Activated T-helper 9 cell treated with anti-CD3 and anti-CD28 coated beads, Interleukin-2, amount 50 U/mL, for 16 hours (primary cell): ENCODE measurements around the gene TUBB6.

Source experiments
- DNase-seq: peaks from one replicate; pipeline ENCODE4 v3.0.0-alpha.2; 2020; ENCODE audit warnings: low read depth

TUBB6 gene

DNA sequence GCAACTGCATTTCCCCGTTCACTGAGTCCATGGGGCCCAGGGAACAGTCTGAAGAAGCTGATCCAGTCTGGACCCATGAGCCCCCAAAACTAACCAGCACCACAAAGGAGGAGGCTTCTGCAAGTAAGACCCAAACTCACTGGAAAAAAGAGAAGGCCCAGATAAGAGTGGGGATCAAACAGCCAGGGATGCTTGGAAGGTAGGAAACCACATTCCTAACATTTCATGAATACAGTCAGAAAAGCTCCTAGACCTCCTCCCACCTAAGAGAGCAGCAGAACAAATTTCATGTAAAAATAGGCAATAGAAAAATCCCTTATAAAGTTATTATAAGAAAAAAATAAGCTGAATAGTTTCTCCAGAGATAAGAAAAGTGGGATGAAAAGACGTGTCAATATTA lies 30.3 kb downstream of the TUBB6 start:
- DNase-seq: no peak

DNA sequence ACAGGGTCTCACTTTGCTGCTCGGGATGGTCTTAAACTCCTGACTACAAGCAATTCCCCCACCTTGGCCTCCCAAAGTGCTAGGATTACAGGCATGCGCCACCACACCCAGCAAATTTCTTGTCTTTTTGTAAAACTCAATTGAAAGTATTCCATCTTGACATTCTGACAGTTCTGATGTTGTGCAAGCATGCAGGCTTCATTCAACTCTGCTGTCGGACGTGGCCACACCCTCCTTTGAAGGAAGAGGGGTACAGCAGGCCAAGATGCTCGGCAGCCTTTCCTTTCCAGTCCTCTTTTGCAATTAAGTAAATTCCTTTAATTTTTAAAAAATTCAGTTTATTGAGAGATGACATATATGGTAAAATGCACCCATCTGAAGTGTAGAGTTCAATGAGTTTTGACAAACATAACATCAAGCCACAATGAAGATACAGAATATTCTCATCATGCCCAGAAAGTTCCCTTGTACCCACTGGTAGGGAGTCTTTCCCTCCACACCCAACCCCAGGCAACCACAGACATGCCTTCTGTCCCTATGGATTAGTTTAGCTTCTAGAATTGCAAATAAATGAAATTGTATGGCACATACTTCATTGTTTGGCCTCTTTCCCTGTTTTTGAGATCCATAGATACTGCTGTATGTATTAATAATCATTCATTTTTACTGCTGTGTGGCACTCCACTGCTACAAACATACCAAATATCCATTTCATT lies 33.1 kb downstream of the TUBB6 start:
- DNase-seq: no peak

DNA sequence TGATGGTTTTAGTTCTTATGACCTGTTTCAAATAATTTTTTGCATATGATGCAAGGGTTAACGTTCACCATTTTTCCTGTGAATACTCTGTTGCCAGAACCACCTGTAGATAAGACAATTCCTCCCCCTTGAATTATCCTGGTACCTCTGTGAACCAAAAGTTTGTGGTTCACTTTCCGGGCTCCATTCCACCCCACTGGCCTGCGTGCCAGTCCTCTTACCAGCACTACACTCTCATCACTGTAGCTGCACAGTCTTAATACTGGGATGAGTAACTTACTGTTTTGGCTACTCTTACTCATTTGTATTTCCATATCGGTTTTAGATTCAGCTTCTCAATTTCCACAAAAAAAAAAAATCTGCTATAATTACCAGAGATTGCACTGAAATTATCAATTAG lies 34.6 kb downstream of the TUBB6 start:
- DNase-seq: no peak

DNA sequence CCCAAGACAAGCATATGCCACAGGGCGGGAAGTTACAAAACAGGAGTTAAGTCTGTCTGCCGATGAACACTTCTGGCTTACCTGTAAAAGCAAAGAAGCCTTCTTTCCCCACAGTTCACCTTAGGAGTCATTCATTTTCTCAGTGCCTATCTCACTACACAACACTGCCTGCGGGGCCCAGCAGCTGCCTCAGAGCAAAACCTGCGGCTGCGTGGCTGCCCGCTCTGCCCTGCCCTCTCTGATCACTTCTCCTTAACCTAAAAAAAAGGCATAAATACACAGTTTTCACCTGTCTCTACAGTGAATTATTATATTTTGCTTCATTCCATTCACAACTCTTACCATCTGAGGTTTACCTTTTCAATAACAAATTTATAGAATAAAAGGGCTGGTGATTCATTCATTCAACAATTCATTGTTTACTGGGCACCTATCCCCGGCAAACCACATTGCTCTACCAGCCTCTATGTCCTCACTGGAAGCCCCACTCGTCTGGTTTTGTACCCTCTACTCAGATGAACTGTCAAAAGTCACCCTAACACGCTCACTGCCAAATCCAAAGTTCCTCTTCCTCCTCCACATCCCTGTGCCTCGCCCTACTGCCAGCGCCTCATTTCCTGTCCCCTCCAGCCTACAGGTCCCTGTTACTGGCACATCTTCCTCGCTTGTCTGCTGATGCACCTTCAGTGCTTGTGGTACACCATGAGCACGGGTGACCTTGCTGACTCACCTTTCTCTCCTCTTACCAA lies 37.6 kb downstream of the TUBB6 start:
- no peak for DNase-seq

DNA sequence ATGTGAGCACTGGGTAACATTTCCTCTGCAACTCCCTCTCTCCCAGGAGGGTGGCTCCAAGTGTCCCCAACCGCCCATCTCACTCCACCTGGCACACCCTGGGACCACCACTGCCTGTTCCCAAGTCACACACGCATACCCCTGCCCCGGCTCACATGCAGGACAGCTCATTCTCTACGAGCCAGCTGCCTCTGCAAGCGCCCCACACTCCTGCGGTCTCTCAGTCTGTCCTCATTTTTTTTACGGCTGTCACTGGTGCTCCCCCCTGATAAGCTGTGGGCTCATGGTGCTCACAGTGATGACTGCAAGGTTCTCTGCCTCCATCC lies 38.2 kb downstream of the TUBB6 start:
- no peak for DNase-seq

DNA sequence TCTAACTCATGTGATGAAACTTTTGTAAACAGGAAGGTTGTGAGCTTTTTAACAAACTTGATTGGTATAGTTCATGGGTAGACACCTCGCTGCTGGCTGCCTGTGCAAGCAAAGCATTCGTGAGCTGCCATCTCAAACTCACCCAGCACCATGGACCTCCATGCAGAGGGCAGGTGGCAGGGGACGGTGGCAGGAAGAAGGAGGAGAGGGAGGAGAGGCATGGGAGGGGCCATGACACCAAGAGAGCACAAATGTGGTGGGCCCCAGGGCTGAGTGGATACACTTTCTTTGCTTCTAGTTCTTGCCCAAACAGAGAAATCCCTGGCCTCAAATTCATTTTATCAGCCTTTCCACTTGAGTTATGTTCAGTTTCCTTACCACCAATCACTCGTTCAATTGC lies 39.9 kb downstream of the TUBB6 start:
- DNase-seq: no peak

DNA sequence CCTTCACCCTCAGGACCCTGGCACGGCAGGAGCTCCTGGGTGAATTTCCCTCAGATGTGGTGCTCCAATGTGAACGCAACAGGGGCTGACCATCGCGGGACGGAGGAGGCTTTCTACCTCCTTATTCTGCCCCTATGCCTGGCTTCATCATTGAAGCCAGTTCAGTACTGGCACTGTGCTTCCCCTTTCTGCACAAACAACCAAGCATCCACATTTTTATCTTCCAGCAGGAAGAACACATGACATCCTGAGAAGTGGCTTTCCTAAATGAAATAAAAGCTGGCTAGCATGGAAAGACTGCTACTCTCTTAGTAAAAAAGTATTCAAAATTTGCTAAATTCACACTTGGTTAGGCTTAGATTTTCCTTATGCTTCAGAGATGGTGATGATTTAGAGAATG lies 44.1 kb downstream of the TUBB6 start:
- DNase-seq: no peak

DNA sequence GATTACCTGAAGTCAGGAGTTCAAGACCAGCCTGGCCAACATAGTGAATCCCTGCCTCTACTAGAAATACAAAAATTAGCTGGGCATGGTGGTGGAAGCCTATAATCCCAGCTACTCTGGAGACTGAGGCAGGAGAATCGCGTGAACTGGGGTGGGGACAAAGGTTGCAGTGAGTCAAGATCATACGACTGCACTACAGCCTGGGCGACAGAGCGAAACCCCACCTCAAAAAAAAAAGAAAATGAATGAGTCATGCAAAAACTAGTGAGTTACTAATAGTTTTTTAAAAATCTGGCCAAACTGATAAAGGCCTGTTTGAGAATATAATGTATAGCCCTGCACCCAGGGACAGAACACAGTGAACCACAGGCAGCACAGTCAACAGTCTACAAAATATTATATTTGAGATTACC lies 51.5 kb downstream of the TUBB6 start:
- no peak for DNase-seq

DNA sequence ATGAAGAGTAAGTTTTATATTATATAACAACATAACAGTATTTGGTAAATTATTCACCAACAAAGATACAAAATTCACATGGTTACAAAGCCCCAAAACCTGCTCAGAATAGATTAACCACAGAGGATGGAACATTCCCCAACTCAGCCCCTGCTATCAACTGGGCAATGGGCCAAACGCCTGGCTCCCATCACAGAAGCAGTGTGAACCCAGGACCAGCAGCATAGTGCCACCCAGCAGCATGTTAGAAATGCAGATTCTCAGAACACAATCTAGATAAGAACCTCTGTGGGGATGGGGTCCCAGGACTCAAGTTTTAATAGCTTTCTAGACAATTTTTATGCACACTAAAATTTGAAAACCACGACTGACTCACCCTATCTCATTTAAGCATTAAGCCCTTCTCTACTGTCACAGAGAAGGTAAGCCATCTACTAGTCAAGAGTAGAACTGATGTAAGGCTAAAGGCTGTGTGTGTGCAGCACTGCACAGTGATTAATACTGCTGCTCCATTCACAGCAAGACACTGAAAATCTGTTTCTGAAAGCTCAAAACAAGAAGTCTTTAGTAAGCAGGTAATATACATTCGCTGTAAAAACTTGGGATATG lies 53.8 kb downstream of the TUBB6 start:
- no peak for DNase-seq

DNA sequence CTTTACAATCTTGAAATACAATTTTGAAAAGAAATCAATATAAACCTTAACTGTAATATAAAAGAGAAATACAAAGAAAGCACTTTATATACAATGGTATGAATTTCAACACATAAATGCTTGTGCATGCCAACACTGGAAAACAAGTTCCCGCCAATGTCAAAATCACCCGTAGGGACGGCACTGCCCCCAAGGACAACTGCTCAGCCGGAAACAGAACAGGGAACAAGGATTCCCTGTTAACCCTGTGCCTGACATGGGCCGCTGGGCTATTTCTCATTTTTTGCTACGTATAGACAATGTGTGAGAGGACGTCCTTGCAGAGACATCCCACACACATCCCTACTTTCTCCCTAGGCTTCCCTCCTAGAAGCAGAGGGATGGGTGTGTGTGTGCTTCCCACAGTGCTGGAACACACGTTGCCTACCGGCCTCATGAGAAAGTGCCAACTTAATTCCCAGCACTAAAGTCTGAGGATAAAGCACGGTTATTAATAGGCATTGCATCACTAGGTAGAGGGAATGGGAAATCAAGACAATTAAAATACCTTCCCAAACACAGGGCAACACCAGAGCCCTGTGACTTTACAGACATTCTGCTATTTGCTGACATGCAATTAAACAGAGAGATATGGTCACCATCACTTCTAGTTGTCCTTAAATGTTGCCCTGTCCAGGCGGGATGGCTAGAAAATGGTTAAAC lies 54.6 kb downstream of the TUBB6 start:
- DNase-seq: no peak

DNA sequence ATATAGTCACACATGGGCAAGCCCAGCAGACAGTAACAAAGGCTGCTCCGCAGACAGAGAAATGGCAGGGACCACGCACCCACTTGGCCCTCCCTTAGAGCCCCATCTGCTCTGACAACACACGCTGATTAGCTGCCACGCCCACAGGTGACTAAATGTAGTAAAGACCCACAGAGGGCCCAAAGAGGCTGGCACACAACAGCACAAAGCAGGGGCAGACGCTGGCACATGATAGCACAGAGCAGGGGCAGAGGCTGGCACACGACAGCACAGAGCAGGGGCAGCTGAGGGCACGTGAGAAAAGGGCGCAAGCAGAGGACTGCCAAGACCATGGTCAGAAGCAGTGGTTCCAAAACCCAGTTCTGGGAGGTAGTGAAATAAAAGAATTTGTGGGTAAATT lies 58.3 kb downstream of the TUBB6 start:
- no peak for DNase-seq

DNA sequence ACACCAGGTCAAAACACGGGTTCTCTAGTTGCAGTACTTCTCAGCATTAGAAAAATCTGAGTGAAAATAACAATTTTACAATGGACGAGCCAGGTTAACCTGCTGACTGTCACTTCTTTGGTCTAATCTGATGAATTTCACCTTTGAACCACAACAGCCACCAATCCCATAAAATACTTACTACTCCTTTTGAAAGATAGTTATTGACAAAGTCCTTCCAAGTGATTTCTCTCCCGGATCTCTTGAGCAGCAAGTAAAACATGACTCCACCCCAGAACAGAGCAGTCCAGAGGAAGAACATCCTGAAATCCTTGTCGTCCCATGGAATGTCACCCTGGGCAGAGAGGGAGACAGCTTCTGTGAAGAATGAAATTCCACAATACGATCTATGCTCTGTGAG lies 58.7 kb downstream of the TUBB6 start:
- no peak for DNase-seq

DNA sequence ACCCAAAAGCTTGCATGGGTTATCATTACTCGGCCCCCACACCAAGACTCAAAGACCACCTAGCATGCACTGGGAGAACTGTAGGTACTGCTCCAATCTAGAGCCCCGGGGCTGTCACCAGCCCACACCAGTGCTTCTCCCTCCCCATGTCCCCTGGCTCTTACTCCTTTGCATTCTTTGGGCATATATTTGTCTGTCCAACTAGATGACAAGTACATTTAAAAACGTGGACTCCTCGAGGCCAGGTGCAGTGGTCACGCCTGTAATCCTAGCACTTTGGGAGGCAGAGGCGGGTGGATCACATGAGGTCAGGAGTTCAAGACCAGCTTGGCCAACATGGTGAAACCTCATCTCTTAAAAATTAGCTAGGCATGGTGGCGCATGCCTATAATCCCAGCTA lies 61.2 kb downstream of the TUBB6 start:
- no peak for DNase-seq

DNA sequence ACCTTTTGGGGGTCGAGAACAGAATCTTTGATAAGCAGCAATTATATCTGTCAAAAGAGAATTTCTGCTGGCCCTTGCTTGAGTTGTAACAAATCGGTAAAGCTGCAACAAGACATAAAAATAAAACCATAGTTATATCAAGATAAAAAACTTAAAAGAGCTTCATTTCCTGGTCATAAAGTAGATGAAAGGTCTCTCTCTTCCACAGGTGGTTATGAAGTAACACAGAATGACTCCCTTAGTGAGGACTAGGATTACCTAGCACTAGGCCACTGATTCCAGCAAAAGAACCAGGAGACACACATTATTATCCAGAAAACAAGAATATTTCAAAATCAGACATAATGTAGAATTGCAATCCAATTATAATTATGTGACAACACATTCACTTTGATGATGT lies 63.5 kb downstream of the TUBB6 start:
- DNase-seq: no peak

DNA sequence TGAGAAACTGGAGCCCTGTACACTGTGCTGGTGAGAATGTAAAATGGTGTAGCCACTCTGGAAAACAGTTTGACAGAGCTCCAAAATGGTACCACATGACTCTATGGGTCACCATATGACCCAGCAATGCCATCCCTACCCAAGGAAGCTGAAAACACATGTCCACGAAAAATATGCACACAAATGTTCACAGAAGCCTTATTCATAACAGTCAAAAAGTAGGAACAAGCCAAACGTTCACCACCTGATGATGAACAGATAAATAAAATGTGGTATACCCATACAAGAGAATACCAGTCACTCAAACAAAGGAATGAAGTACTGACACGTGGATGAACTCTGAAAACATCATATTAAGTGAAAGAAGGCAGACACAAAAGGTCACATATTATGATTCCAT lies 64.4 kb downstream of the TUBB6 start:
- DNase-seq: no peak

DNA sequence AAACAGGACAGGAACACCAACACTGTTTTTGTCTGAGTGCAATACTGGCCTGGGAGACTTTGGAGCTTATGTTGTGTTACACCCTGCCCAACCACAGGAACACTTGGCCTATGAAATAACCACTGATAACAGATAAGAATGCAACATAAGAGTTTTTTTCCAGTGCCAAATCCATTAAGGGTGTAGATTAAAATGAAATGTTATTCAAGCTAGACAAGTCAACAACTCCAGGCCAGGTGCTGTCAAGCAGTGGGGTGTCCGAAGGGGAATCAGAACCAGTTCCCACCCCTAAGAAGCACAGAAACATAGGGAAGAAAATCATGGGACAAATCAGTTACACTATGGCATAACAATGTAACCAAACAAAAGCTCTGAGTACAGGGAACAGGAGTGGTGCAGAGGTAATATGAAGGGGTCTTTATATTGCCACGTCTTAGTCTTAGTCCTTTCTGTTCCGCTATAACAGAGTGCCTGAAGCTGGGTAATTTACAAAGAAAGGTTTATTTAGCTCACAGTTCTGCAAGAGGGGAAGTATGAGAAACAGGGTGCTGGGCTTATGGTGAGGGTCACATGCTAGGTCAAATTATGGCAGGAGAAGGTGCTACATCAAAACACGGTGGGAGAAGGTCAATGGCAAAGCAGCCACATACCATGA lies 65.2 kb downstream of the TUBB6 start:
- no peak for DNase-seq

DNA sequence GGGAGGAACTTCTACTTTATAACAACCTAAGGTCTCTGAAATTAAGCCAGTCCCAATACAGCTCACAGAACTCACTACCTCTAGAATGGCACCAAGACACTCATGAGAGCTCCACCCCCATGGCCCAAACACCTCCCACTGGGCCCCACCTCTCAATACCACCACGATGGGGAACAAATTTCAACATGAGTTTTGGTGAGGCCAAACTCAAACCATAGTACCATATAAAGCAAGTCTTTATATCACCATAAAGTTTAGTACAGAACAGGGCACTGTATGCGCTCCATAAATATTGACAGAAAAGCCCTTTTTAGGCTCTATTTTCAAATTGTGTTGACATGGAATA lies 65.7 kb downstream of the TUBB6 start:
- no peak for DNase-seq

DNA sequence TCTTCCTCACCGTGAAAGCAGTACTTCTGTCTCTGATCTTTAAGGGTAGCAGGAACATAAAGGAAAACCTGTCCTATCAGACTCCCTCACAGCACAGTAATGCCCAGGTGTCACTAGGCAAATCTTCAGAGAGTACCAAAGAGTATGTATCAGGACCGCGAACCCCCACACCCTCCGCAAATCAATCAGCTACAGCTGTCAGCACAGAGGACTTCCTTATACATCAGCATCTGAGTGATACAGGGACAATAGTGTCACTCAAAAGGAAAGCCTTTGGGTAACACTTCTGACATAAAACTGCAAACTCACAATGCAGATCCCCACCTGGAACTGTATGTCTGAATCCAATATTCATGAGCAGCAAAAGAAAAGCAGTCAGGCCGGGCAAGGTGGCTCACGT lies 66.4 kb downstream of the TUBB6 start:
- DNase-seq: no peak
